H1 (cell line): ENCODE measurements around the gene PI16. TPM values are rescaled to one million over a fixed set of nuclear protein-coding genes. Genes with fewer than 3 reads are reported as not detected.

Source experiments
- CTCF ChIA-PET: fragments of 300-600 bp; sonication (Branson Sonifier 250); formaldehyde crosslinking; loops from one replicate; lab custom pipeline; 2021; ENCODE audit not compliant: partially characterized antibody; lab: Charles Lee
- POLR2A ChIA-PET: fragments of 300-600 bp; sonication (Branson Sonifier 250); formaldehyde crosslinking; loops from one replicate; lab custom pipeline; 2021; ENCODE audit warnings: inconsistent platforms; ENCODE audit not compliant: partially characterized antibody; lab: Charles Lee
- DNase-seq, 2 experiments: peaks; one replicate each; pipeline versions ENCODE4 v3.0.0 to v3.0.0-alpha.2; 2010 to 2022; ENCODE audit warnings: low spot score in 2 of 2, low read depth in 1 of 2, mixed read lengths in 1 of 2
- FAIRE-seq: peaks from 2 replicates; lab custom pipeline; 2011; peaks lifted over from hg19 to GRCh38; lab: Jason Lieb, UNC
- H2AFZ ChIP-seq: 2 replicates; pipeline ENCODE4 v1.8.1; 2012; ENCODE audit warnings: low read length, inconsistent platforms
- H2AK5ac ChIP-seq: 2 replicates; pipeline ENCODE4 v1.6.1; 2013; ENCODE audit warnings: low read depth, low read length
- H2BK120ac ChIP-seq: replicated peaks from 2 replicates; pipeline ENCODE3; 2013; ENCODE audit warnings: low read depth, low read length, inconsistent platforms
- H2BK12ac ChIP-seq: 2 replicates; pipeline ENCODE4 v1.6.1; 2013; ENCODE audit warnings: low read depth, low read length
- H2BK15ac ChIP-seq: 2 replicates; pipeline ENCODE4 v1.6.1; 2013; ENCODE audit warnings: low read length
- H2BK20ac ChIP-seq: 2 replicates; pipeline ENCODE4 v1.6.1; 2013; ENCODE audit warnings: low read length
- H2BK5ac ChIP-seq: 2 replicates; pipeline ENCODE4 v1.6.1; 2013; ENCODE audit warnings: low read depth, low read length
- H3K14ac ChIP-seq: 2 replicates; pipeline ENCODE4 v1.6.1; 2013; ENCODE audit warnings: inconsistent platforms; ENCODE audit not compliant: insufficient read length
- H3K18ac ChIP-seq: 2 replicates; pipeline ENCODE4 v1.6.1; 2013; ENCODE audit warnings: low read length; ENCODE audit errors: extremely low read depth
- H3K23ac ChIP-seq: 2 replicates; pipeline ENCODE4 v1.6.1; 2013; ENCODE audit warnings: inconsistent platforms; ENCODE audit not compliant: insufficient read length
- H3K23me2 ChIP-seq: 2 replicates; pipeline ENCODE4 v1.6.1; 2013; ENCODE audit warnings: low read depth, low read length
- H3K27ac ChIP-seq: 2 replicates; pipeline ENCODE4 v1.6.1; 2011; ENCODE audit warnings: low read depth, low read length, inconsistent platforms
- H3K27me3 ChIP-seq, 4 experiments: replicated peaks in 1 of 4; 1 replicate in 1 of 4; 2 replicates in 3 of 4; pipeline versions ENCODE4 v1.6.1 to v1.8.1; 2011 to 2013; ENCODE audit warnings: low read length in 3 of 4, mild to moderate bottlenecking in 3 of 4, inconsistent platforms in 2 of 4, mixed read lengths in 2 of 4, moderate library complexity in 1 of 4; ENCODE audit not compliant: control insufficient read depth in 3 of 4, insufficient read depth in 3 of 4; ENCODE audit errors: extremely low read depth in 1 of 4
- H3K36me3 ChIP-seq, 4 experiments: 2 replicates each; pipeline versions ENCODE4 v1.6.1 to v1.8.1; 2011 to 2013; ENCODE audit warnings: mild to moderate bottlenecking in 4 of 4, low read length in 3 of 4, moderate library complexity in 2 of 4, control low read depth in 1 of 4, inconsistent platforms in 1 of 4; ENCODE audit not compliant: insufficient read depth in 4 of 4, control insufficient read depth in 2 of 4
- H3K4ac ChIP-seq: replicated peaks from 2 replicates; pipeline ENCODE3; 2013; ENCODE audit warnings: low read length, low read depth, mixed read lengths, inconsistent platforms; ENCODE audit not compliant: insufficient read length
- H3K4me1 ChIP-seq, 4 experiments: replicated peaks in 1 of 4; 1 replicate in 1 of 4; 2 replicates in 3 of 4; pipeline versions ENCODE4 v1.6.1 to v1.8.1; 2011 to 2013; ENCODE audit warnings: low read length in 3 of 4, inconsistent platforms in 2 of 4, mixed read lengths in 1 of 4; ENCODE audit not compliant: insufficient read depth in 4 of 4, control insufficient read depth in 3 of 4
- H3K4me2 ChIP-seq, 2 experiments: 2 replicates each; pipeline versions ENCODE4 v1.6.1 to v1.8.1; 2011 to 2013; ENCODE audit warnings: low read depth in 2 of 2, low read length in 2 of 2, control low read depth in 1 of 2, inconsistent platforms in 1 of 2, mild to moderate bottlenecking in 1 of 2; ENCODE audit not compliant: insufficient read depth in 1 of 2
- H3K4me3 ChIP-seq, 4 experiments: fragments of 200-600, 300-600 bp in 1 of 4; sonication (generic), shearing (Covaris generic), sonication (Bioruptor Twin) in 1 of 4; 2 replicates each; pipeline versions ENCODE4 v1.5.1 to v1.8.1; 2011 to 2016; ENCODE audit warnings: low read length in 4 of 4, low read depth in 3 of 4, control low read depth in 2 of 4, inconsistent platforms in 2 of 4, mild to moderate bottlenecking in 2 of 4, mixed read lengths in 1 of 4, moderate library complexity in 1 of 4; ENCODE audit not compliant: insufficient read depth in 2 of 4; ENCODE audit errors: extremely low read depth in 1 of 4
- H3K56ac ChIP-seq: replicated peaks from 2 replicates; pipeline ENCODE3; 2013; ENCODE audit warnings: low read depth, mild to moderate bottlenecking, mixed read lengths, low read length, inconsistent platforms; ENCODE audit not compliant: insufficient read length
- H3K79me1 ChIP-seq: 2 replicates; pipeline ENCODE4 v1.6.1; 2013; ENCODE audit warnings: low read depth, low read length, control low read depth
- H3K79me2 ChIP-seq, 2 experiments: 2 replicates each; pipeline versions ENCODE4 v1.6.1 to v1.8.1; 2012 to 2013; ENCODE audit warnings: low read length in 2 of 2, mild to moderate bottlenecking in 2 of 2, inconsistent platforms in 1 of 2; ENCODE audit not compliant: insufficient read depth in 2 of 2, control insufficient read depth in 1 of 2
- H3K9ac ChIP-seq, 4 experiments: replicated peaks in 1 of 4; 1 replicate in 1 of 4; 2 replicates in 3 of 4; pipeline versions ENCODE4 v1.6.1 to v1.8.1; 2011 to 2013; ENCODE audit warnings: low read depth in 3 of 4, low read length in 3 of 4, control low read depth in 2 of 4, mild to moderate bottlenecking in 2 of 4, moderate library complexity in 2 of 4, inconsistent platforms in 1 of 4; ENCODE audit errors: extremely low read depth in 1 of 4
- H3K9me3 ChIP-seq, 2 experiments: 2 replicates each; pipeline versions ENCODE4 v1.6.1 to v1.8.1; 2012 to 2013; ENCODE audit warnings: mild to moderate bottlenecking in 2 of 2, moderate library complexity in 2 of 2, control low read depth in 1 of 2, inconsistent platforms in 1 of 2, low read depth in 1 of 2, low read length in 1 of 2, mixed read lengths in 1 of 2; ENCODE audit not compliant: insufficient read depth in 2 of 2
- H4K20me1 ChIP-seq, 2 experiments: replicated peaks in 1 of 2; 2 replicates each; pipeline versions ENCODE3 to v1.8.1; 2011 to 2013; ENCODE audit warnings: inconsistent platforms in 2 of 2, low read length in 2 of 2, mild to moderate bottlenecking in 1 of 2; ENCODE audit not compliant: insufficient read depth in 2 of 2, control insufficient read depth in 1 of 2
- H4K5ac ChIP-seq: 2 replicates; pipeline ENCODE4 v1.6.1; 2013; ENCODE audit warnings: low read length, low read depth, mixed read lengths, inconsistent platforms; ENCODE audit not compliant: insufficient read length
- H4K8ac ChIP-seq: 2 replicates; pipeline ENCODE4 v1.8.0; 2013; ENCODE audit warnings: mild to moderate bottlenecking, moderate library complexity, low read length, inconsistent platforms; ENCODE audit not compliant: insufficient read depth; ENCODE audit errors: extremely low read depth
- H4K91ac ChIP-seq: replicated peaks from 2 replicates; pipeline ENCODE3; 2013; ENCODE audit warnings: low read length, mixed read lengths, inconsistent platforms; ENCODE audit not compliant: insufficient read length
- BACH1 ChIP-seq: IDR thresholded peaks from 2 replicates; pipeline ENCODE4 v1.6.1; 2012; ENCODE audit warnings: low read length, improper control_type of control experiment
- BCL11A ChIP-seq, 2 experiments: IDR thresholded peaks; one replicate each; pipeline ENCODE4 v1.6.1; 2011; ENCODE audit warnings: low read depth in 2 of 2, low read length in 2 of 2, mild to moderate bottlenecking in 2 of 2
- CBX8 ChIP-seq: fragments of 300-800, 300-1000 bp; sonication (generic); IDR thresholded peaks from 2 replicates; pipeline ENCODE4 v1.7.1; 2016; ENCODE audit warnings: low read depth, low read length, borderline replicate concordance
- GABPA ChIP-seq: IDR thresholded peaks from 2 replicates; pipeline ENCODE4 v1.6.1; 2011; ENCODE audit warnings: mild to moderate bottlenecking, low read length, moderate library complexity, borderline replicate concordance; ENCODE audit not compliant: insufficient read depth
- GTF2F1 ChIP-seq: IDR thresholded peaks from 2 replicates; pipeline ENCODE4 v1.6.1; 2012; ENCODE audit warnings: low read depth, low read length, improper control_type of control experiment, borderline replicate concordance
- JUN ChIP-seq: IDR thresholded peaks from 2 replicates; pipeline ENCODE4 v1.6.1; 2011; ENCODE audit warnings: low read depth, mild to moderate bottlenecking, improper control_type of control experiment, low read length
- KDM1A ChIP-seq: fragments of 200-600, 300-600 bp; sonication (generic); IDR thresholded peaks from 2 replicates; pipeline ENCODE4 v1.7.1; 2016; ENCODE audit warnings: mild to moderate bottlenecking, low read length, borderline replicate concordance
- KDM4A ChIP-seq: IDR thresholded peaks from one replicate; pipeline ENCODE4 v1.7.1; 2012; ENCODE audit warnings: low read depth, mild to moderate bottlenecking, moderate library complexity, low read length, inconsistent platforms; ENCODE audit not compliant: severe bottlenecking
- NANOG ChIP-seq: IDR thresholded peaks from 2 replicates; pipeline ENCODE4 v1.6.1; 2011; ENCODE audit warnings: low read length, low read depth, mild to moderate bottlenecking, inconsistent platforms; ENCODE audit not compliant: insufficient read depth, poor library complexity, severe bottlenecking
- RNF2 ChIP-seq: fragments of 200-900, 300-1000 bp; sonication (generic); IDR thresholded peaks from 2 replicates; pipeline ENCODE4 v1.7.1; 2016; ENCODE audit warnings: borderline replicate concordance, low read depth, mild to moderate bottlenecking, antibody characterized with exemption, low read length; ENCODE audit not compliant: poor library complexity, severe bottlenecking; ENCODE audit errors: missing control alignments
- SIN3A ChIP-seq, 2 experiments: IDR thresholded peaks in 1 of 2; conservative IDR thresholded peaks in 1 of 2; 2 replicates each; pipeline ENCODE4 v1.6.1; 2011 to 2012; ENCODE audit warnings: low read length in 2 of 2, improper control_type of control experiment in 1 of 2, low read depth in 1 of 2, mild to moderate bottlenecking in 1 of 2
- SIX5 ChIP-seq: IDR thresholded peaks from 2 replicates; pipeline ENCODE4 v1.6.1; 2011; ENCODE audit warnings: mild to moderate bottlenecking, low read depth, low read length
- WGBS, 2 experiments: shearing (Covaris generic) in 1 of 2; methylation state at CpG; one replicate each; pipeline versions ENCODE4 v1.1.6 to v1.1.7; 2013 to 2015; ENCODE audit warnings: low lambda C conversion rate in 2 of 2, mixed read lengths in 2 of 2, inconsistent platforms in 1 of 2, low coverage in 1 of 2, missing lambda C conversion rate in 1 of 2; ENCODE audit not compliant: insufficient replicate concordance in 2 of 2, insufficient coverage in 1 of 2, insufficient read length in 1 of 2; ENCODE audit errors: extremely low coverage in 1 of 2, missing lambda C conversion rate in 1 of 2; 5-methylcytosine and 5-hydroxymethylcytosine counted together
- polyA plus RNA-seq, 7 experiments: library from polyadenylated mRNA; depleted of rRNA in 3 of 7; stranded (reverse) in 5 of 7; unstranded in 2 of 7; fragments of >200 nt in 5 of 7; fragments of 200-250 nt in 2 of 7; gene quantifications; 1 replicate in 5 of 7; 2 replicates in 1 of 7; 4 replicates in 1 of 7; pipeline versions ENCODE4 v1.2.1 to v1.2.3, GENCODE V29; 2011 to 2013; ENCODE audit warnings: missing spikeins in 2 of 7, mixed read lengths in 2 of 7
- total RNA-seq: library from RNA; stranded (reverse); fragmentation: NEBNext Ultra II Directional; extraction: Animal tissue kit (Norgen Biotek cat#: 25700); gene quantifications from 2 replicates; pipeline ENCODE4 v1.2.1, GENCODE V29; 2021
- TF ChIP-seq, protein P1 (sequence below): IDR thresholded peaks from 2 replicates; pipeline ENCODE4 v1.6.1; 2011; ENCODE audit warnings: low read depth, mild to moderate bottlenecking, low read length; ENCODE audit not compliant: insufficient read depth

Gene PI16
- total and polyA plus RNA-seq, 2 of the 8 experiments (the other 6 are each of a cell fraction or from before 2014, with no cell fraction given): 0.05 TPM; not detected in 1

DNA sequence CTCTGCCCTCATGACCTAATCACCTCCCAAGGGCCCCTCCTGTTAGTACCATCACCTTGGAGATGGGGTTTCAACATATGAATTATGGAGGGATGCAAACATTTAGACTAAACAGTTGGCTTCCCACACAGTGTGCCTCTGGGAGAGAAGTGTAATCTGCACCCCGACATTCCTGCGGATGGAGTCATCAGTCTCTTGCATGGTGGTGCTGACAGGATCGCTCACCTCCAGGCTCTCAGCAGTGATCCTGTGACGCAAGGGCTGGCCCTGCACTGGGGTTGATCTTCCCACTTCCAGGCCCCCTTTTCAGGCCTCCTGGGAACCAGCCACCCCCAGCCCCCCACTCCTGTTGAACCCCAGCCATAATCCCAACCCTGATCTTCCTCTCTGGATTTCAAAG, 16.0 kb upstream of the PI16 start:
- Histone ChIP-seq H3K27ac (no peak overlapping the region), H3K79me2 (no peaks in the 10 kb centered on the region), H3K79me1 (no peaks in the 10 kb centered on the region), H4K20me1 (no peaks in the 10 kb centered on the region), H3K4me1 (no peaks in the 10 kb centered on the region), H3K9ac (no peak overlapping the region), H4K8ac (no peak overlapping the region), H2AFZ (no peak overlapping the region), H2BK20ac (no peak overlapping the region), H2AK5ac (no peak overlapping the region), H3K4me2 (no peak overlapping the region), H3K18ac (no peak overlapping the region), H3K4ac (peak overlapping the region; percentile 69), H3K4me3 (no peak overlapping the region), H2BK12ac (no peak overlapping the region), H3K56ac (no peak overlapping the region), H2BK15ac (no peak overlapping the region), H3K36me3 (no peaks in the 10 kb centered on the region), H4K5ac (no peak overlapping the region), H2BK5ac (no peak overlapping the region), H4K91ac (no peak overlapping the region), H3K27me3 (no peaks in the 10 kb centered on the region), H2BK120ac (no peak overlapping the region), H3K23me2 (no peaks in the 10 kb centered on the region), H3K9me3 (no peaks in the 10 kb centered on the region), H3K23ac (no peak overlapping the region), H3K14ac (no peak overlapping the region)
- WGBS, 2 experiments: 79% methylated on average over 4 of the region's 4 CpGs; no CpG with 5 or more reads in 1 of the 2 experiments
- ChIA-PET POLR2A (no interaction called here), CTCF (interaction anchor here (1.1 kb wide), 1 partner anchor 81 kb away, joined by 3 read pairs; no protein-coding TSS in a partner anchor)
- DNase-seq (no peak), FAIRE-seq (no peak)
- TF ChIP-seq RNF2 (no peak), SIX5 (no peak), BCL11A (IDR thresholded peaks at IDR 0.05; ENCODE audit: low read depth in 2 of 2, low read length in 2 of 2) (no peak), KDM4A (no peak), GTF2F1 (no peak), SIN3A (conservative IDR thresholded peaks at IDR 0.05 in 1 of 2, IDR thresholded peaks at IDR 0.05 in 1 of 2; ENCODE audit: low read depth in 1 of 2, low read length in 2 of 2) (no peak), GABPA (no peak), JUN (no peak), NANOG (no peak), KDM1A (no peak), BACH1 (no peak), CBX8 (no peak)
- TF ChIP-seq, protein P1, sequence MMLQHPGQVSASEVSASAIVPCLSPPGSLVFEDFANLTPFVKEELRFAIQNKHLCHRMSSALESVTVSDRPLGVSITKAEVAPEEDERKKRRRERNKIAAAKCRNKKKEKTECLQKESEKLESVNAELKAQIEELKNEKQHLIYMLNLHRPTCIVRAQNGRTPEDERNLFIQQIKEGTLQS: no peak
